GM12872 (cell line): ENCODE data around the gene TCL1B.

ENCODE experiments used
- TF ChIP-seq, protein P1 (sequence below): IDR thresholded peaks from 3 replicates; pipeline ENCODE4 v1.5.1; 2011; ENCODE audit warnings: low read depth, mild to moderate bottlenecking, low read length, moderate library complexity; ENCODE audit not compliant: insufficient read depth

Gene TCL1B

DNA sequence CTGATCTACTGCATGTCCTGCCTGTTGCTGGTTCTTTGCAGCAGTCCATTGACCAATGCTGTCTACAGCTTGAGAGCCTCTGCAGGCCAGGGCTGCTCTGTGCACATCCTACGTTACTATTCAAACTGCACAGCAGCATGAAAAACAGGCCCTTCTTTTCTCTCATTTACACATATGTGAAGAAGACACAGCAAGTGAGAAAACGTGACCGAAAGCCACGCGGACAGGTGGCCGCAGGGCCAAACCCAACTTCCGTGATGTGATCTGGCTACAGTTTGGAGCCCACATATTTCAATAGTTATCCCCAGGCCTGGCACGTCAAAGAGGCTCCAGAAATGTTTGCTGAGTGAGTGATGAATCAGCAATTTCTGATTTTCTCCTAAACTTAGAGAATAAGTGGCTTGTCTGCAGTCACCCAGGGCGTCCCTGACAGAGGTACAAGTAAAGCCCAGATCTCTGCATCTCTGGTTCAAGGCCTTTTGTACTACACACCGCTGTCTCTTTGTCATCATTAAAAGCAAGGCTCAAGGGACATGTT lies 17.9 kb upstream of the TCL1B start:
- TF ChIP-seq, protein P1, sequence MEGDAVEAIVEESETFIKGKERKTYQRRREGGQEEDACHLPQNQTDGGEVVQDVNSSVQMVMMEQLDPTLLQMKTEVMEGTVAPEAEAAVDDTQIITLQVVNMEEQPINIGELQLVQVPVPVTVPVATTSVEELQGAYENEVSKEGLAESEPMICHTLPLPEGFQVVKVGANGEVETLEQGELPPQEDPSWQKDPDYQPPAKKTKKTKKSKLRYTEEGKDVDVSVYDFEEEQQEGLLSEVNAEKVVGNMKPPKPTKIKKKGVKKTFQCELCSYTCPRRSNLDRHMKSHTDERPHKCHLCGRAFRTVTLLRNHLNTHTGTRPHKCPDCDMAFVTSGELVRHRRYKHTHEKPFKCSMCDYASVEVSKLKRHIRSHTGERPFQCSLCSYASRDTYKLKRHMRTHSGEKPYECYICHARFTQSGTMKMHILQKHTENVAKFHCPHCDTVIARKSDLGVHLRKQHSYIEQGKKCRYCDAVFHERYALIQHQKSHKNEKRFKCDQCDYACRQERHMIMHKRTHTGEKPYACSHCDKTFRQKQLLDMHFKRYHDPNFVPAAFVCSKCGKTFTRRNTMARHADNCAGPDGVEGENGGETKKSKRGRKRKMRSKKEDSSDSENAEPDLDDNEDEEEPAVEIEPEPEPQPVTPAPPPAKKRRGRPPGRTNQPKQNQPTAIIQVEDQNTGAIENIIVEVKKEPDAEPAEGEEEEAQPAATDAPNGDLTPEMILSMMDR: 0 out of 3 replicates have a peak, but pooled peaks have one; percentile 11

DNA sequence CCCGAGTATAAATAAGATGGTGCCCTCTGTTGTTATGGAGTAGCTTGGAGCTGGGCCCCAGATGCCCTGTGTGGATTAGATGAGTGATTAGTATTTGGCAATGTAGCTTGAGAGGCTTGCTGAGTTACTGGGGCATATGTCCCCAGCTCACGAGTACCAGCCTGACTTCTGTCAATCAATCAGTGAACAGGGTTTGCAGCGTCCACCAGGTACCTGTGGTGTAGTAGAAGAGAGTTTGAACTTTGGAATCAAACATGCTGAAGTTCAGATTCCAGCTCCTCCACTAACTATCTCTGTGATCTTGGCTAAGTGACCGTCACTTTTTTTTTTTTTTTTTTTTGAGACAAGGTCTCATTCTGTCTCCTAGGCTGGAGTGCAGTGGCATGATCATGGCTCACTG lies 11.6 kb upstream of the TCL1B start:
- TF ChIP-seq, protein P1: no peak

DNA sequence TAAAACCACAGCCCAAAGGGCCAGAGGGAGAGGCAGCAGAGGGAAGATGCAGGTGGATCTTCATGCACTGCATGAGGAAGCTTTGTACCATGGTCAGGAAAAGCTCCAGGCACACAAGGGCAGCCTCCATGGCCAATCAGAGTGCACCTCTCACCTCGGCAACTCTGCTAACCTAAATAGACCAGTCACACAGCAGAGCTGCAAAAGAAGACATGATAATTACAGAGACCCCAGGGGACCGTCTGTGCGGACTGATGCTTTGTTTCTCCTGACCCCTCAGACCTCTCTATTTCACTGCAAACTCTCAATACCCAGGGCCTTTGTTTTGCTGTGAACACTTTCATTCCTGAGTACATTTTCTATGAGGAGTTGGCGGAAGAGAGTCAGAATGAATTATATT lies 10.7 kb upstream of the TCL1B start:
- TF ChIP-seq, protein P1: no peak

DNA sequence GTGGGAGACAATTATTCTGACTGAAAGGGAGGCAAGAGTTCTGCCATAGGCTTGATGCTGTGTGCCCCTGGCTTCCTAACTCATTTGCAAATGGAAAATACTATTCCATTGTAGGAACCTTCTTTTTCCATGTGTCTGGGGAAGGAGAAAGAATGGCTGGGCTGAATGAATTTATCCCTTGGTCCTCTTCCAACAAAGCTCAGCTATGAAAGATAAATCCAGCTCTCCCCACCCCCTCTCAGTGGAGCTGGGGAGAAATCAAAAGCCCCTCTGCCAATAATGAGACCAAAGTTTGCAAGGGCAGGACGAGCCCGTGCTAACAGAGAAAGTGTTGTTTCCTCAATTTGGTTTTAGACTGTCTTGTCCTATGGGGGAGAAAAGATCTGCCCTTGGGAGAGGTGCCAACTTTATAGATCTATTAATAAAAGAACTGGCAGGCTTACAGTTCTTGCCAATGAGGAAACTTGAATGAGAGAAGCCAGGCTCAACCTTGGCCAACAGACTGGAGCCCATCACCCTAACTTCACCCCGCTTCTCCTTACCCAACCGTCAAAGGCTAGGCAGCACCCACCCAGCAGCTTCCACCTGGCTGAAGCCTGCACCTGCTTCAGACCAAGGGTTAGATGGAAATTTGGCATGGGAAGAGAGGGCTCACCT lies 8.9 kb upstream of the TCL1B start:
- TF ChIP-seq, protein P1: no peak

DNA sequence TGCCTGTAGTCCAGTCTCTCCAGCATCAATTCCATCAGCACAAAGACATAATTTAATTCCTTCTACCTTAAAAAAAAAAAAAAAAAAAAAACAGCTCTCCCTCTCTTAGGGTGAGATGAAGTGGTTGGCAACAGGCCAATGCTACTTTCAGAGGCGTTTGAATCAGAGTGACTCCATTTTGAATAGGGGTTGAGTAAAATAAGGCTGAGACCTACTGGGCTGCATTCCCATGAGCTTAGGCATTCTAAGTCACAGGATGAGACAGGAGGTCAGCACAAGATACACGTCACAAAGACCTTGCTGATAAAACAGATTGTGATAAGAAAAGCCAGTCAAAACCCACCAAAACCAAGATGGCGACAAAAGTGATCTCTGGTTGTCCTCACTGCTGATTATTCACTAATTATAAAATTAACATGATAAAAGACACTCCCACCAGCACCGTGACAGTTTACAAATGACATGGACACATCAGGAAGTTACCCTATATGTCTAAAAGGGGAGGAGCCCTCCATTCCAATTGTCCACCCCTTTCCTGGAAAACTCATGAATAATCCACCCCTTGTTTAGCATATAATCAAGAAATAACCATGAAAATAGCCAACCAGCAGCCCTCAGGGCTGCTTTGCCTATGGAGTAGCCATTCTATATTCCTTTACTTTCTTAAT lies 6.9 kb upstream of the TCL1B start:
- TF ChIP-seq, protein P1: no peak

DNA sequence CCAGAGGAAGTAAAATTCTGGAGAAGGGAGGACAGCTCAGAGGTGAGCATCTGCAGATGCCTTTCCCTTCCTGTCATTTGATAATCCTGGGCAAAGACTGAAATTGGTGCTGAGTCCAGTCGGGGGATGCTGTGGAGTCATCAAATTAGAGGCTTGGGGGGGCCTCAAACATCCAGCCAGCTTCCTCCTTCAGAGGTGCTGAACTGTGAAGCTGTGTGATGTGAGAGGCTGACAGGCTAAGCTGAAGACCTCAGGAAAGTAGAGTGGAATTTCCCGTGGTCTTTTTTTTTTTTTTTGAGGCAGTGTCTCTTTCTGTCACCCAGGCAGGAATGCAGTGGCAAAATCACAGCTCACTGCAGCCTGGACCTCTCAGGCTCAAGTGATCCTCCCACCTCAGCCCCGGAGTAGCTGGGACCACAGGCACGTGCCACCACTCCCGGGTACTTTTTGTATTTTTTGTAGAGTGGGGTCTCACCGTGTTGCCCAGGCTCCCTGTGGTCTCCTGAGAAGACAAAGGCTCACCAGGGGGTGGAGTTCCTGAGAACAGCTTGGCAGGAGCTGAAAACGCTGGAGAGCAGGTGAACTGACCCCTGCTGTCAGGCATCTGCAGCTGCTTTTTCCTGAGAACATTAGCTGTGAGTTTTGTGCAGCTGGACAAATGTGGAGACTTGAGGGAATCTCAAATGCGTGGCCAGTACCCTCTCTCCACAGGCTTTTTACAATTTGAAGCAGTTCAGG lies 6.1 kb upstream of the TCL1B start:
- TF ChIP-seq, protein P1: peak; percentile 50

DNA sequence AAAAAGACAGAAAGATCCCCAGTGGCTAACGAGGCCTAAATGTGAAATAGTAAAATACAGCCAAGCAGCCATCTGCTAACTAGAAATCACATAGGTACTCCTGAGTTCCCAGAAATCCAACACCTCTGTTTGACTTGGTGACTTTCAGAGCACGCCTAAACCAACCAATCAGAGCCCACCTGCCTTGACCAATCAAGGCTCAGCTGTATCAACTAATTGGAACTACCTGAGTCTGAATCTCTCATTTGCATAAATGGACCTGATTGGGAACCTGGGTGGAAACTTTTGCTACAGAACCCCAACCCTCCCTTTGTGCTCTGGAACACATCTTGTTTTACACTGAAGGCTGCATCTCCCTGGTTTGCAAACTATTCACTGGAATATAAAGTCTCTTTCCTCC lies 5.1 kb upstream of the TCL1B start:
- TF ChIP-seq, protein P1: no peak
